Thyroid gland (tissue), 4 donors: ENCODE results near the gene PPP2R2B.

Experiments used
- CTCF ChIP-seq, 6 experiments: fragments of 200-600 bp in 3 of 6; fragments of 450-650 bp in 3 of 6; sonication (generic) in 3 of 6; IDR thresholded peaks; one replicate each; pipeline ENCODE4 v1.5.1; 2016 to 2019; ENCODE audit warnings: antibody characterized with exemption in 6 of 6, mild to moderate bottlenecking in 2 of 6, inconsistent platforms in 1 of 6, moderate library complexity in 1 of 6
- POLR2A ChIP-seq, 2 donors: fragments of 450-650 bp; IDR thresholded peaks; one replicate each; pipeline ENCODE4 v1.6.1; 2017; ENCODE audit warnings: antibody characterized with exemption in 2 of 2, mild to moderate bottlenecking in 2 of 2, moderate library complexity in 1 of 2

- TF ChIP-seq CTCF (IDR thresholded peaks at IDR 0.05) (no peak), POLR2A (IDR thresholded peaks at IDR 0.05) (no peak)
These were observed 270.8 kb downstream of the PPP2R2B start for GRCh38 chr5:146607659-146608332.
